GM18505 (cell line): ENCODE measurements around the gene AURKAIP1.
"Not testable (repeated sequence)": the region's sequence is repeated elsewhere in the genome, so short reads cannot be mapped to it uniquely, and the experiment has no call there.

Source experiments
- ATAC-seq: cut with Tn5 transposase; IDR thresholded peaks from one replicate; pipeline ENCODE4 v1.9.1; 2021; ENCODE audit not compliant: unreplicated experiment
- POLR2A ChIP-seq: IDR thresholded peaks from 4 replicates; pipeline ENCODE4 v1.6.1; 2011; ENCODE audit warnings: borderline replicate concordance; ENCODE audit not compliant: insufficient read depth, insufficient read length; ENCODE audit errors: extremely low read depth

The AURKAIP1 gene

DNA sequence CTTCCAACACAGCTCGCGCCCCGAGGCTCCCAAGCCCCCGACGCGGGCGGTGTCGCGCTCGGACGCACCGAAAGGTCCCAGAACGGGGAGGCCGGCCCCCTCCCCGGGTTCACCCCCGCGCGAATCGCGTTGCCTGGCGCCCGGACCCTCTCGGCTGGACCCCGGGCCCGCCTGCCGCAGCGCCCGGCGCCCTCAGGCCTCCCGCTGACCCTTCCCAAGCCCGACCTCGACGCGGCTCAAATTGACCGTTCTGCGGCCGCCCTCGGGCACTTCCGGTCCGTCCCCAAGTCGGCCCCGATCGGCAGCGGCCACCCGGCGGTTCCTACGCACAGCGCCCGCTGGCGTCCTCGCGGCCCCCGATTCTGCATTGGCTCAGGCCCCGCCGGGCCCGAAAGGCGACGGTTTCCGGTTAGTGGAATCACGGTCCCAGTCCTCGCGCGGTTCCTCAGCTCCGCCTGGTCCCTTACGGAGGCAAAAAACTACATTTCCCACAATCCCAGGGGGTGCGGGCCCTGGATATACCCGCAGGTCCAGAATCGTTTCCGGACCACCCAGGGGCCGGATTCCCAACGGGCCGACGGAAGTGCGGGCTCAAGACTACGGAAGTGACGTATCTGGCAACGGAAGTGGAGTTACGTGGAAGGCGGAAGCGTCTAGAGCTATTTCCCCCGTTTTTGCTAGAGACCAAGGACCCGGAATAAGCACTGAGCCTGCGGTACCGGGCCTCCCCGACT, at the start of gene AURKAIP1:
Gene AURKAIP1 (minus strand): TSS at position 279 of the 734 bp plus-strand sequence. CDS start 451 bp downstream, outside the sequence.
- peak; percentile 73 for ATAC-seq
- TF ChIP-seq POLR2A = peak; percentile 73

GRCh38 chr1:1424707-1425106, 49.7 kb upstream of the AURKAIP1 start:
- no peak for TF ChIP-seq POLR2A
- ATAC-seq = no peak

DNA sequence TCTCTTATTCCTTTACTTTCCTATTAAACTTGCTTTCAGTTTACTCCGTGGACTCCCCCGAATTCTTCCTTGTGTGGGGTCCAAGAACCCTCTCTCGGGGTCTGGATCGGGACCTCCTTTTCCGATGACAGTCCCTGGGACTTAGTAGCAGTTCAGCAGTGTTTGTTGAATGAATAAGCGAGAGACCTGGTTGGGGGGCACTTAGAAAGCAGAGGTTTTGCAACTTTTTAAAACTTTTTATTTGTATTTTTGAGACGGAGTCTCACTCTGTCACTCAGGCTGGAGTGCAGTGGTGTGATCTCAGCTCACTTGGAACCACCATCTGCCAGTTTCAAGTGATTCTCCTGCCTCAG, 48.2 kb upstream of the AURKAIP1 start:
- ATAC-seq = no peak
- no peak for TF ChIP-seq POLR2A

- ATAC-seq = no peak
- TF ChIP-seq POLR2A = no peak
These were observed 47.6 kb upstream of the AURKAIP1 start for GRCh38 chr1:1422465-1423244.

- TF ChIP-seq POLR2A = no peak
- ATAC-seq = no peak
These were observed 47.0 kb upstream of the AURKAIP1 start for GRCh38 chr1:1421907-1422464.

DNA sequence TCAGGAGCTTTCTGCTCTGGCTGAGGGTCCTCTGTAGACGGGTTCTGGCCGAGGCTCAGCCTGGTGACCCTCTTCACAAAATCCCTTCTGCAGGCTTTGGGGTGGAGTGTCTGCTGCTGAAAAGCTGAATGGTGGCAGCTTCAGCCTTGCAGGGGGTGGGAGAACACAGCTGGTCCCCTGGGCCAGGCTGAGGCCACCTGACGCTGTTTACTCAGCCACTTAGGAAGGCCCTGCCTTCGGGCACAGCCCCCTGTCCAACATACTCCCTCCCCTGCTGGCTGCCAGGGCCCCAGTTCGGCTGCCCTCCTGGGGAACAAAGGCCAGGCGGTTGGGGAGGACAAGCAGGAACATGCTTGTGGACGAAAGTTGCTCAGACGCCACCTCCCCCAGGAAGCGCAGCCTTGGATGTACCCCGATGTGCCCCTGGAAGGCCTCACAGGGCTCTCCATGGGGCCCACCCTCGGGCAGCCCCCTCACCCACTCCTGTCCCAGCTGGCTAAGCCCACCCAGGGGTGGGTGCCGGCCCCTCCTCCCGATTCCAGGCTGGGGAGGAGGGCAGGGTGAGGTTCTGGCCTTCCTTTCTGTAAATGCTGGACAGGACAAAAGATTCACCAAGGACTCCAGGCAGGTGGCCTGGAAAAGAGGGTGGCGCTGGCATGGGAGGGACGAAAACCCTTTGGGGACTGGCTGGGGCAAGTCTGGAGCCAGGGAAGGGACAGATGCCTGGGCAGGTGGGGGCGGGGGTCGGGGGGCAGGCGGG, 46.3 kb upstream of the AURKAIP1 start, which contains the start of gene ANKRD65:
Gene ANKRD65 (minus strand): TSS at position 130 of the 760 bp plus-strand sequence. CDS start 271 bp downstream, outside the sequence.
- no peak for TF ChIP-seq POLR2A
- ATAC-seq = no peak

GRCh38 chr1:1420654-1421141, 45.7 kb upstream of the AURKAIP1 start:
- ATAC-seq = no peak
- TF ChIP-seq POLR2A = no peak

- no peak for TF ChIP-seq POLR2A
- no peak for ATAC-seq
These were observed 45.0 kb upstream of the AURKAIP1 start for GRCh38 chr1:1419813-1420653.

DNA sequence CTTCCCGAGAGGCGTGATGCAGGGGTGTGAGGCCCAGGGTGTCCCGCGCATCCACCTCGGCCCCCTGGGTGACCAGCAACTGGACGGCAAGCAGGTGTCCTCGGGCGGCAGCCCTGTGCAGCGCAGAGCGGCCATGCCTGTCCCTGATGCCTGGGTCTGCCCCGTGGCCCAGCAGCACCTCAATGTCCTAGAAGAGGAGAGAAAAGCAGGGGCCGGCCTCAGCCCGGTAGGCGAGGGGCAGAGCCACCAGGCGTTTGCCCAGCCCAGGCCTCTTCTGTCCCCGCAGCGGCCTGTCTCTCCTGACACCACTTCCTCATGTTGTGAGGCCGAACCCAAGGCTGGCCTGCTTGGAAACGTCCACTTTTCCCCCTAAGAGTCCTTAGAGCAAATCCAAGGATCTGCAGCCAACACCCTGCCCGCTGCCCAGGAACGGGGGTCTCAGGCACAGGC, 44.4 kb upstream of the AURKAIP1 start:
- ATAC-seq = no peak

GRCh38 chr1:1418464-1419362, 43.7 kb upstream of the AURKAIP1 start:
- no peak for ATAC-seq
- TF ChIP-seq POLR2A = no peak

More for the DNA sequence above, 44.4 kb upstream of the AURKAIP1 start:
- no peak for TF ChIP-seq POLR2A

DNA sequence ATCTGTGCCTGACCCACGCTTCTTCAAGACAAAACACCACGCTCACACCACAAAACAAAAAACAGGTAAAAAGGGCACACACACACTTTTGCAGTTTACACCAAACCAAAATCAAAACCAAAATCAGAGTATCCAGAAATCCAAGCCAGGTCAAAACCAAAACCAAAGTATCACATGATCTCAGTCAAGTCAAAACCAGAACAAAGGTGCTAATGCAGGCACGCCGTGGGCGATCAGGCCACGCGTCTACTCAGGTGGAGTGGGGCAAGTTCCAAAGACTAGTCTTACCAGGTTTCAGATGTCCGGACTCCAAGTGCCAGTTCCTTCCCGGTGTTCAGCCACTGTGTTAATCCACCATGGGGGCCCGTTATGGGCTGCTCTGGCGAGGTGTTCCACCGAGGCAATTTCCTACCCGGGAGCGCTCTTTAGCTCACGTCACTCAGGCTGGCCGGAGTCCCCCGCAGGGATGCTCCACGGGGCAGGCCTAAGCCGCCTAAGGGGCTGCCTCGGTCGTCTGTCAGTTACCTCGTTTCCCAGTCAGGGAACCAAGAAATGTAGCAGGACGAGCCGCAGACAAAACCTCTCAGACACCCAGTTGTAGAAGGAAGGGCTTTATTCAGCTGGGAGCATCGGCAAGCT, 42.9 kb upstream of the AURKAIP1 start:
- not testable (repeated sequence) for ATAC-seq

DNA sequence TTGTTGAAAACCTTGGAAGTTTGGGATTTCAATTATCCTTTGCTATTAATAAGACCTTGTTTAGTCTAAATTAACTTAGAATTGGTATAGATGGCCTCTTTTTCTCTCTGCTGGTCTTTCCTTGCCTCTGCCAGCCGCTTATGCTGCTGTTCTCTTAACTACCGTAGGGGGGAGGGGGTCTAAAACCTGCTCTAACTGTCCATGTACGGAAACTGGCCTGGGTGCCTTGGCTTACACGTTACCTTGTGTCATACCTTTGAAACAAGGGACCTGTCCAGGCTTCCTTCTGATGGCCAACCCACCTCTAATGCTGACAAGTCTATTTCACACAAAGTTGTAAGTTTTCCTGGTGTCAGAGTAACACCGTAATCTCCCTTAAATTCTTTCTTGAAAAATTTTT, 42.4 kb upstream of the AURKAIP1 start:
- ATAC-seq = not testable (repeated sequence)
